Upper lobe of left lung (tissue), 6 donors: Measurements from ENCODE around the gene GLRX. TPM values are rescaled to one million over a fixed set of nuclear protein-coding genes. Genes with fewer than 3 reads are reported as not detected.

Source experiments
- ATAC-seq, 2 donors: fragments of 200-7000 bp; cut with Tn5 transposase; one replicate each; pipeline ENCODE4 v1.9.1; 2022; ENCODE audit warnings: mild to moderate bottlenecking in 2 of 2, moderate library complexity in 2 of 2; ENCODE audit not compliant: low FRiP score in 2 of 2
- DNase-seq, 2 donors: peaks; one replicate each; pipeline ENCODE4 v3.0.0-alpha.2; 2019 to 2020
- H3K27ac ChIP-seq, 4 donors: fragments of 200-600 bp; sonication (generic); one replicate each; pipeline ENCODE4 v1.5.1; 2016 to 2019
- H3K27me3 ChIP-seq, 4 donors: fragments of 200-600 bp; sonication (generic); one replicate each; pipeline ENCODE4 v1.5.1; 2017 to 2019
- H3K36me3 ChIP-seq, 4 donors: fragments of 200-600 bp; sonication (generic); one replicate each; pipeline ENCODE4 v1.5.1; 2016 to 2019
- H3K4me1 ChIP-seq, 4 donors: fragments of 200-600 bp; sonication (generic); one replicate each; pipeline ENCODE4 v1.5.1; 2018 to 2019
- H3K4me3 ChIP-seq, 4 donors: fragments of 200-600 bp; sonication (generic); one replicate each; pipeline ENCODE4 v1.5.1; 2017 to 2019; ENCODE audit warnings: mild to moderate bottlenecking in 2 of 4, moderate library complexity in 1 of 4
- H3K9me3 ChIP-seq, 4 donors: fragments of 200-600 bp; sonication (generic); one replicate each; pipeline ENCODE4 v1.5.1; 2018 to 2019
- CTCF ChIP-seq, 6 experiments: fragments of 450-650 bp in 4 of 6; fragments of 200-600 bp in 2 of 6; sonication (generic) in 2 of 6; IDR thresholded peaks; one replicate each; pipeline ENCODE4 v1.5.1; 2016 to 2019; ENCODE audit warnings: antibody characterized with exemption in 6 of 6
- EP300 ChIP-seq, 4 donors: sonication (generic); formaldehyde crosslinking; IDR thresholded peaks; one replicate each; pipeline ENCODE4 v1.5.1; 2017; ENCODE audit warnings: antibody characterized with exemption in 4 of 4, control low read depth in 2 of 4
- POLR2A ChIP-seq, 4 donors: fragments of 450-650 bp; IDR thresholded peaks; one replicate each; pipeline ENCODE4 v1.5.1; 2016 to 2017; ENCODE audit warnings: antibody characterized with exemption in 4 of 4, mild to moderate bottlenecking in 2 of 4
- POLR2AphosphoS5 ChIP-seq, 2 donors: sonication (generic); formaldehyde crosslinking; IDR thresholded peaks; one replicate each; pipeline ENCODE4 v1.5.1; 2017; ENCODE audit warnings: antibody characterized with exemption in 2 of 2
- WGBS, 2 donors: methylation state at CpG; one replicate each; pipeline ENCODE4 v1.1.5; 2017 to 2018; 5-methylcytosine and 5-hydroxymethylcytosine counted together
- total RNA-seq, 6 donors: library from RNA; depleted of rRNA in 4 of 6; stranded (reverse); fragments of >200 nt in 4 of 6; gene quantifications; one replicate each; pipeline versions ENCODE4 v1.1.0 to v1.2.1, GENCODE V29; 2016 to 2021
- donor health status: DM: no; HTN: no; CAD: no; lungs with moderate emphysema.
- donor health status: DM: no; HTN: yes; CAD: no; lungs with severe emphysema.

Gene GLRX
- total RNA-seq, 6 donors from 2014 or later = 22.0 to 99.9 (median 78.5) TPM

GRCh38 chr5:95868136-95868535, 45.6 kb upstream of the GLRX start:
- 96 to 98% methylated on average over 4 of the region's 4 CpGs for WGBS, 2 donors

DNA sequence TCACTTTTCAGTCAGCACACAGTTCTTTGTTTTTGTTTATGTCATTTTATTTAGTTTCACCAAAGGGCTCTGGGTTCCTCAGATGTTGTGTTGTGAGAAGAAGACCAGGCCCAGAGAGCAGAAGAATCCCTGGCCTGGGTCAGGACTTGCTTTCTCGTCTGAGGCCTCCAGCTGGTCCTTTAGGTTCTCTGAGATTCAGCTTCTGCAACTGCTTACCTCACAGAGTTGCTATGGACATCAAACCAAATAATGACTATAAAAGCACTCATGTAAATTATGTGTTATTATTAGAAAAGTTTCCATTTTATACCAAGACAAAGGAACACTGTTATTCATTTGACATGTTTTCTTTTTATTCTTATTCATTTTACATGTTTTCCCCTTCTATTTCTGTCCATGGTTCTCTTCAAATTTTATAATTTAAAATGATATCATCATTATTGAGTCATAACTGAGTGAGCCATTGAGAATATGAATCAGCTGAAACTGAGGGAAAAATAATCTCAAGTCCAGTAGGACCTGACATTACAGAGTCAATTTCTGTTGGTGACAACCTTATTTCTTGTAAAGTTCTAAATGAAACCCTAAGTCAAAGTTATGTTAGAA, 44.0 kb upstream of the GLRX start:
- Histone ChIP-seq H3K4me1 (peaks cover 31 to 55% (median 40%) of the 10 kb centered on the region in 4 donors), H3K4me3 (no peak overlapping the region), H3K36me3 (no peaks in the 10 kb centered on the region), H3K9me3 (no peaks in the 10 kb centered on the region), H3K27me3 (no peaks in the 10 kb centered on the region), H3K27ac (peak overlapping the region in 1 of 4 donors; percentile 1)
- DNase-seq (no peak), ATAC-seq (no peak)
- WGBS, 2 donors = 67 to 87% methylated on average over 1 of the region's 1 CpG
- no peak for TF ChIP-seq CTCF (IDR thresholded peaks at IDR 0.05)
- no peak for TF ChIP-seq POLR2AphosphoS5 (IDR thresholded peaks at IDR 0.05)
- TF ChIP-seq EP300 (IDR thresholded peaks at IDR 0.05) = no peak
- no peak for TF ChIP-seq POLR2A (IDR thresholded peaks at IDR 0.05)

More at GRCh38 chr5:95868136-95868535, 45.6 kb upstream of the GLRX start:
- no peaks in the 10 kb centered on the region for H3K27me3 ChIP-seq
- no peaks in the 10 kb centered on the region for H3K9me3 ChIP-seq
- DNase-seq (no peak), ATAC-seq (no peak)
- no peak overlapping the region for H3K4me3 ChIP-seq
- H3K27ac ChIP-seq = no peak overlapping the region
- peaks cover 15 to 39% (median 24%) of the 10 kb centered on the region in 4 donors for H3K4me1 ChIP-seq
- TF ChIP-seq POLR2A (IDR thresholded peaks at IDR 0.05) (no peak), EP300 (IDR thresholded peaks at IDR 0.05) (no peak), CTCF (IDR thresholded peaks at IDR 0.05) (no peak), POLR2AphosphoS5 (IDR thresholded peaks at IDR 0.05) (no peak)
- H3K36me3 ChIP-seq = no peaks in the 10 kb centered on the region

GRCh38 chr5:95864944-95865504, 42.5 kb upstream of the GLRX start:
- DNase-seq (no peak), ATAC-seq (no peak)
- peak overlapping the region in 3 of 4 donors; percentile 11 to 85 (median 58) for H3K27ac ChIP-seq
- H3K9me3 ChIP-seq = no peaks in the 10 kb centered on the region
- H3K4me3 ChIP-seq = no peak overlapping the region
- H3K27me3 ChIP-seq = no peaks in the 10 kb centered on the region
- no peaks in the 10 kb centered on the region for H3K36me3 ChIP-seq
- 37 to 63% methylated on average over 6 of the region's 6 CpGs for WGBS, 2 donors
- H3K4me1 ChIP-seq = peaks cover 31 to 51% (median 43%) of the 10 kb centered on the region in 4 donors
- TF ChIP-seq POLR2A (IDR thresholded peaks at IDR 0.05) = peak in 1 of 4 donors; percentile 18
- TF ChIP-seq EP300 (IDR thresholded peaks at IDR 0.05) = no peak

DNA sequence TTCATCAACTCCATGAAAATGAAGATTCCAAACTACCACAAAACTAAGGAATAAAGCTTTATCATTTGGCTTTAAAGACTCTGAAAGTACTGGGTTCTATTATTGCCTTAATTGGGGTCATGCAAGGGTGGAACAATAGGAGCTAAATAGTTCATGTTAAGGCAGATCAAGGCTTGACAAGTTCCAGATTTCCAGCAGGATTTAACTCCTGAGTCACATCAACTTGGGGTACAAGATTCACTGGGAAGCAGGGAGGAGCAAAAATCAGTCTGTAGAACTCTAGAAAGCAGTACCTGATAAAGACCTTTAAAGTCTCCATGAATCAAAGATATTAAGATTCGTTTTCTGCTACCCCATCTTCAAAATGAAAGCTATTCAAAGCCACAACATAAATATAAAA, 41.9 kb upstream of the GLRX start:
- Histone ChIP-seq H3K4me3 (no peak overlapping the region), H3K36me3 (no peaks in the 10 kb centered on the region), H3K27ac (peak overlapping the region in 3 of 4 donors; percentile 11 to 85 (median 58)), H3K4me1 (peaks cover 36 to 50% (median 43%) of the 10 kb centered on the region in 4 donors), H3K9me3 (no peaks in the 10 kb centered on the region), H3K27me3 (no peaks in the 10 kb centered on the region)
- ATAC-seq = no peak
- TF ChIP-seq POLR2A (IDR thresholded peaks at IDR 0.05) = no peak
- TF ChIP-seq CTCF (IDR thresholded peaks at IDR 0.05) = no peak
- no peak for TF ChIP-seq EP300 (IDR thresholded peaks at IDR 0.05)
- no peak for TF ChIP-seq POLR2AphosphoS5 (IDR thresholded peaks at IDR 0.05)
- WGBS, 2 donors = 74 to 83% methylated on average over 1 of the region's 1 CpG
- no peak for DNase-seq

- peak in 1 of 2 donors; percentile 76 for DNase-seq
- no peaks in the 10 kb centered on the region for H3K9me3 ChIP-seq
- peaks cover 40 to 60% (median 50%) of the 10 kb centered on the region in 4 donors for H3K4me1 ChIP-seq
- no peaks in the 10 kb centered on the region for H3K36me3 ChIP-seq
- no peak for TF ChIP-seq CTCF (IDR thresholded peaks at IDR 0.05)
- peak in 1 of 4 donors; percentile 74 for TF ChIP-seq POLR2A (IDR thresholded peaks at IDR 0.05)
- TF ChIP-seq EP300 (IDR thresholded peaks at IDR 0.05) = peak in 1 of 4 donors; percentile 87
- peak; percentile 57 to 66 for TF ChIP-seq POLR2AphosphoS5 (IDR thresholded peaks at IDR 0.05)
- no peak overlapping the region for H3K4me3 ChIP-seq
- WGBS, 2 donors = 45 to 60% methylated on average over 3 to 4 of the region's 4 CpGs
- H3K27ac ChIP-seq = peak overlapping the region; percentile 63 to 85 (median 81)
- no peaks in the 10 kb centered on the region for H3K27me3 ChIP-seq
- peak; percentile 50 to 58 for ATAC-seq
These were observed 40.8 kb upstream of the GLRX start for GRCh38 chr5:95863383-95863757.
